Epithelial cell of esophagus (primary cell): ENCODE results near the gene MCOLN2.
"Not testable (repeated sequence)": the region's sequence is repeated elsewhere in the genome, so short reads cannot be mapped to it uniquely, and the experiment has no call there.

Experiments used
- DNase-seq: peaks from one replicate; pipeline ENCODE4 v3.0.0; 2010; ENCODE audit warnings: low read depth
- H3K4me3 ChIP-seq: 2 replicates; pipeline ENCODE4 v1.5.1; 2011; ENCODE audit warnings: mild to moderate bottlenecking, low read length, control low read depth
- CTCF ChIP-seq: IDR thresholded peaks from 2 replicates; pipeline ENCODE4 v1.5.1; 2011; ENCODE audit warnings: low read depth, mild to moderate bottlenecking, low read length, control low read depth, inconsistent platforms; ENCODE audit not compliant: insufficient read depth; ENCODE audit errors: missing control alignments

The MCOLN2 gene

GRCh38 chr1:85027242-85027983 is 30.5 kb upstream of the MCOLN2 start:
- H3K4me3 ChIP-seq = no peak overlapping the region
- DNase-seq = peak; percentile 14

GRCh38 chr1:85025940-85026339 is 29.0 kb upstream of the MCOLN2 start:
- DNase-seq = no peak
- no peak overlapping the region for H3K4me3 ChIP-seq
- no peak for TF ChIP-seq CTCF

More at GRCh38 chr1:85027242-85027983, 30.5 kb upstream of the MCOLN2 start:
- TF ChIP-seq CTCF = no peak

GRCh38 chr1:85024736-85025135 is 27.8 kb upstream of the MCOLN2 start:
- no peak for DNase-seq
- H3K4me3 ChIP-seq = no peak overlapping the region
- peak; percentile 3 for TF ChIP-seq CTCF

GRCh38 chr1:85022700-85023099 is 25.8 kb upstream of the MCOLN2 start:
- no peak overlapping the region for H3K4me3 ChIP-seq
- TF ChIP-seq CTCF = no peak
- DNase-seq = no peak

- TF ChIP-seq CTCF = no peak
- H3K4me3 ChIP-seq = no peak overlapping the region
- DNase-seq = no peak
Measured at GRCh38 chr1:85019994-85020393, 23.1 kb upstream of the MCOLN2 start.

- H3K4me3 ChIP-seq = no peak overlapping the region
- no peak for TF ChIP-seq CTCF
- no peak for DNase-seq
Measured at GRCh38 chr1:85015826-85016225, 18.9 kb upstream of the MCOLN2 start.

- H3K4me3 ChIP-seq, DNase-seq: not testable (repeated sequence)
Measured at GRCh38 chr1:85005641-85006040, 8.7 kb upstream of the MCOLN2 start.
